Karpas-422 (cell line): ENCODE results near the gene SLC25A1. TPM values are rescaled to one million over a fixed set of nuclear protein-coding genes. Genes with fewer than 3 reads are reported as not detected.

Experiments
- DNase-seq: peaks from one replicate; pipeline ENCODE4 v3.0.0-alpha.2; 2015
- H2AFZ ChIP-seq: fragments of 200-600 bp; sonication (generic); 2 replicates; pipeline ENCODE4 v1.6.1; 2014; ENCODE audit warnings: antibody characterized with exemption, low read length, mixed read lengths
- H3K27ac ChIP-seq: fragments of 200-600 bp; sonication (generic); 2 replicates; pipeline ENCODE4 v1.5.1; 2014; ENCODE audit warnings: mild to moderate bottlenecking, low read length, moderate library complexity
- H3K27me3 ChIP-seq: fragments of 200-600 bp; sonication (generic); 2 replicates; pipeline ENCODE4 v1.6.1; 2014; ENCODE audit warnings: low read length, mixed read lengths
- H3K36me3 ChIP-seq: fragments of 200-600 bp; sonication (generic); 2 replicates; pipeline ENCODE4 v1.6.1; 2014; ENCODE audit warnings: low read length, mixed read lengths; ENCODE audit not compliant: insufficient read depth
- H3K4me1 ChIP-seq: fragments of 200-600 bp; sonication (generic); 2 replicates; pipeline ENCODE4 v1.6.1; 2014; ENCODE audit warnings: mild to moderate bottlenecking, low read length, mixed read lengths
- H3K4me2 ChIP-seq: fragments of 200-600 bp; sonication (generic); 2 replicates; pipeline ENCODE4 v1.6.1; 2014; ENCODE audit warnings: low read length, low read depth, mild to moderate bottlenecking; ENCODE audit not compliant: poor library complexity, severe bottlenecking
- H3K4me3 ChIP-seq: fragments of 200-600 bp; sonication (generic); 2 replicates; pipeline ENCODE4 v1.5.1; 2014; ENCODE audit warnings: mild to moderate bottlenecking, antibody characterized with exemption, low read length, mixed read lengths
- H3K79me2 ChIP-seq: fragments of 200-600 bp; sonication (generic); 2 replicates; pipeline ENCODE4 v1.6.1; 2014; ENCODE audit warnings: mild to moderate bottlenecking, low read length, mixed read lengths
- H3K9ac ChIP-seq: fragments of 200-600 bp; sonication (generic); 2 replicates; pipeline ENCODE4 v1.6.0; 2014; ENCODE audit warnings: low read length
- H3K9me2 ChIP-seq: fragments of 200-600 bp; sonication (generic), shearing (Covaris generic); replicated peaks from 2 replicates; pipeline ENCODE4 v1.6.0; 2014; ENCODE audit warnings: mild to moderate bottlenecking, low read length, moderate library complexity; ENCODE audit not compliant: insufficient read depth
- H3K9me3 ChIP-seq: fragments of 300-700, 200-600 bp; sonication (generic); 2 replicates; pipeline ENCODE4 v1.6.1; 2014; ENCODE audit warnings: low read length, mixed read lengths
- H4K20me1 ChIP-seq: fragments of 200-600 bp; sonication (generic); 2 replicates; pipeline ENCODE4 v1.6.1; 2014; ENCODE audit warnings: mild to moderate bottlenecking, antibody characterized with exemption, low read length, low read depth; ENCODE audit not compliant: insufficient read depth
- total RNA-seq: library from RNA; depleted of rRNA; stranded (reverse); fragments of >200 nt; shearing (Covaris generic); gene quantifications from 2 replicates; pipeline ENCODE4 v1.2.3, GENCODE V29; 2014; ENCODE audit warnings: low replicate concordance

The SLC25A1 gene
- total RNA-seq, 1 experiment from 2014 or later, result 163 TPM

- no peak overlapping the region for H3K9ac ChIP-seq
- DNase-seq, result no peak
- no peak overlapping the region for H3K4me2 ChIP-seq
- peaks cover 15% of the 10 kb centered on the region for H3K79me2 ChIP-seq
- H3K27ac ChIP-seq, result no peak overlapping the region
- H2AFZ ChIP-seq, result no peak overlapping the region
- no peak overlapping the region for H3K4me3 ChIP-seq
- H3K9me2 ChIP-seq, result no peaks in the 10 kb centered on the region
- H3K36me3 ChIP-seq, result peaks cover 4% of the 10 kb centered on the region; the same call in 1 of the 2 replicates
- H3K27me3 ChIP-seq, result no peaks in the 10 kb centered on the region
- peaks cover 14% of the 10 kb centered on the region for H3K4me1 ChIP-seq
- no peaks in the 10 kb centered on the region for H4K20me1 ChIP-seq
- no peaks in the 10 kb centered on the region for H3K9me3 ChIP-seq
Observed at GRCh38 chr22:19147195-19147780, 31.2 kb downstream of the SLC25A1 start.

GRCh38 chr22:19146215-19146968 lies 32.1 kb downstream of the SLC25A1 start:
- H3K79me2 ChIP-seq, result peaks cover 15% of the 10 kb centered on the region
- peaks cover 8% of the 10 kb centered on the region; the same call in 1 of the 2 replicates for H3K36me3 ChIP-seq
- no peaks in the 10 kb centered on the region for H3K9me2 ChIP-seq
- H3K9me3 ChIP-seq, result no peaks in the 10 kb centered on the region
- no peaks in the 10 kb centered on the region for H4K20me1 ChIP-seq
- no peak overlapping the region for H3K4me3 ChIP-seq
- H3K27ac ChIP-seq, result no peak overlapping the region
- no peak for DNase-seq
- peaks cover 14% of the 10 kb centered on the region for H3K4me1 ChIP-seq
- no peak overlapping the region for H3K4me2 ChIP-seq
- no peak overlapping the region for H3K9ac ChIP-seq
- no peaks in the 10 kb centered on the region for H3K27me3 ChIP-seq
- peak overlapping the region; percentile 98 for H2AFZ ChIP-seq

- no peaks in the 10 kb centered on the region for H3K9me2 ChIP-seq
- no peaks in the 10 kb centered on the region for H3K9me3 ChIP-seq
- H3K79me2 ChIP-seq, result peaks cover 15% of the 10 kb centered on the region
- H3K4me2 ChIP-seq, result peak overlapping the region; percentile 95
- peak overlapping the region; percentile 99 for H3K4me3 ChIP-seq
- H3K9ac ChIP-seq, result peak overlapping the region; percentile 95
- H3K27me3 ChIP-seq, result no peaks in the 10 kb centered on the region
- H3K4me1 ChIP-seq, result peaks cover 14% of the 10 kb centered on the region
- no peak overlapping the region for H2AFZ ChIP-seq
- no peaks in the 10 kb centered on the region for H4K20me1 ChIP-seq
- peaks cover 16% of the 10 kb centered on the region; the same call in 1 of the 2 replicates for H3K36me3 ChIP-seq
- DNase-seq, result peak; percentile 71
- no peak overlapping the region for H3K27ac ChIP-seq
Observed at GRCh38 chr22:19143967-19144400, 34.6 kb downstream of the SLC25A1 start.

GRCh38 chr22:19143212-19143611 lies 35.3 kb downstream of the SLC25A1 start:
- H2AFZ ChIP-seq, result no peak overlapping the region
- peak overlapping the region; percentile 95 for H3K9ac ChIP-seq

GRCh38 chr22:19142394-19142793 lies 36.1 kb downstream of the SLC25A1 start:
- no peak overlapping the region for H3K4me3 ChIP-seq
- no peaks in the 10 kb centered on the region for H3K27me3 ChIP-seq
- no peak for DNase-seq
- H3K79me2 ChIP-seq, result peaks cover 15% of the 10 kb centered on the region
- H3K36me3 ChIP-seq, result peaks cover 16% of the 10 kb centered on the region; the same call in 1 of the 2 replicates
- H2AFZ ChIP-seq, result no peak overlapping the region
- H3K9ac ChIP-seq, result no peak overlapping the region
- H3K4me2 ChIP-seq, result no peak overlapping the region
- H3K4me1 ChIP-seq, result peaks cover 14% of the 10 kb centered on the region
- H3K27ac ChIP-seq, result no peak overlapping the region
- no peaks in the 10 kb centered on the region for H3K9me3 ChIP-seq
- H3K9me2 ChIP-seq, result no peaks in the 10 kb centered on the region
- H4K20me1 ChIP-seq, result no peaks in the 10 kb centered on the region

More at GRCh38 chr22:19143212-19143611, 35.3 kb downstream of the SLC25A1 start:
- Histone ChIP-seq H3K79me2 (peaks cover 15% of the 10 kb centered on the region), H3K27me3 (no peaks in the 10 kb centered on the region), H3K4me2 (peak overlapping the region; percentile 95), H3K4me1 (peaks cover 14% of the 10 kb centered on the region), H4K20me1 (no peaks in the 10 kb centered on the region), H3K9me2 (no peaks in the 10 kb centered on the region), H3K27ac (no peak overlapping the region), H3K36me3 (peaks cover 16% of the 10 kb centered on the region; the same call in 1 of the 2 replicates), H3K9me3 (no peaks in the 10 kb centered on the region), H3K4me3 (peak overlapping the region; percentile 99)
- no peak for DNase-seq

GRCh38 chr22:19139974-19140373 lies 38.6 kb downstream of the SLC25A1 start:
- Histone ChIP-seq H3K9me3 (no peaks in the 10 kb centered on the region), H3K36me3 (peaks cover 16% of the 10 kb centered on the region; the same call in 1 of the 2 replicates), H3K4me3 (no peak overlapping the region)

GRCh38 chr22:19139001-19139356 lies 39.6 kb downstream of the SLC25A1 start:
- H2AFZ ChIP-seq, result no peak overlapping the region
- no peaks in the 10 kb centered on the region for H3K9me3 ChIP-seq
- no peak overlapping the region for H3K4me3 ChIP-seq
- peaks cover 8% of the 10 kb centered on the region for H3K4me1 ChIP-seq
- no peak overlapping the region for H3K4me2 ChIP-seq
- H3K36me3 ChIP-seq, result peaks cover 16% of the 10 kb centered on the region; the same call in 1 of the 2 replicates
- no peak for DNase-seq
- peaks cover 10% of the 10 kb centered on the region for H3K79me2 ChIP-seq
- no peaks in the 10 kb centered on the region for H4K20me1 ChIP-seq
- H3K27ac ChIP-seq, result no peak overlapping the region
- H3K9me2 ChIP-seq, result no peaks in the 10 kb centered on the region
- no peak overlapping the region for H3K9ac ChIP-seq
- no peaks in the 10 kb centered on the region for H3K27me3 ChIP-seq

More at GRCh38 chr22:19139974-19140373, 38.6 kb downstream of the SLC25A1 start:
- Histone ChIP-seq H4K20me1 (no peaks in the 10 kb centered on the region), H3K9me2 (no peaks in the 10 kb centered on the region), H3K79me2 (peaks cover 15% of the 10 kb centered on the region), H3K4me2 (no peak overlapping the region), H2AFZ (no peak overlapping the region), H3K27ac (no peak overlapping the region), H3K27me3 (no peaks in the 10 kb centered on the region), H3K4me1 (peaks cover 10% of the 10 kb centered on the region), H3K9ac (no peak overlapping the region)
- no peak for DNase-seq

- Histone ChIP-seq H3K27me3 (no peaks in the 10 kb centered on the region), H3K9me3 (no peaks in the 10 kb centered on the region), H3K9me2 (no peaks in the 10 kb centered on the region), H3K36me3 (peaks cover 16% of the 10 kb centered on the region; the same call in 1 of the 2 replicates), H2AFZ (no peak overlapping the region), H3K27ac (no peak overlapping the region), H3K79me2 (peaks cover 5% of the 10 kb centered on the region), H3K9ac (no peak overlapping the region), H3K4me1 (peaks cover 3% of the 10 kb centered on the region), H3K4me2 (no peak overlapping the region), H3K4me3 (no peak overlapping the region), H4K20me1 (no peaks in the 10 kb centered on the region)
- DNase-seq, result no peak
Observed at GRCh38 chr22:19138217-19139000, 40.1 kb downstream of the SLC25A1 start.
